T-helper 22 cell (primary cell): Measurements from ENCODE around the gene GPR33.
"Not testable (repeated sequence)": the region's sequence is repeated elsewhere in the genome, so short reads cannot be mapped to it uniquely, and the experiment has no call there.

ENCODE experiments used
- DNase-seq: peaks from one replicate; pipeline ENCODE4 v3.0.0-alpha.2; 2020; ENCODE audit warnings: low read depth

Gene GPR33

DNA sequence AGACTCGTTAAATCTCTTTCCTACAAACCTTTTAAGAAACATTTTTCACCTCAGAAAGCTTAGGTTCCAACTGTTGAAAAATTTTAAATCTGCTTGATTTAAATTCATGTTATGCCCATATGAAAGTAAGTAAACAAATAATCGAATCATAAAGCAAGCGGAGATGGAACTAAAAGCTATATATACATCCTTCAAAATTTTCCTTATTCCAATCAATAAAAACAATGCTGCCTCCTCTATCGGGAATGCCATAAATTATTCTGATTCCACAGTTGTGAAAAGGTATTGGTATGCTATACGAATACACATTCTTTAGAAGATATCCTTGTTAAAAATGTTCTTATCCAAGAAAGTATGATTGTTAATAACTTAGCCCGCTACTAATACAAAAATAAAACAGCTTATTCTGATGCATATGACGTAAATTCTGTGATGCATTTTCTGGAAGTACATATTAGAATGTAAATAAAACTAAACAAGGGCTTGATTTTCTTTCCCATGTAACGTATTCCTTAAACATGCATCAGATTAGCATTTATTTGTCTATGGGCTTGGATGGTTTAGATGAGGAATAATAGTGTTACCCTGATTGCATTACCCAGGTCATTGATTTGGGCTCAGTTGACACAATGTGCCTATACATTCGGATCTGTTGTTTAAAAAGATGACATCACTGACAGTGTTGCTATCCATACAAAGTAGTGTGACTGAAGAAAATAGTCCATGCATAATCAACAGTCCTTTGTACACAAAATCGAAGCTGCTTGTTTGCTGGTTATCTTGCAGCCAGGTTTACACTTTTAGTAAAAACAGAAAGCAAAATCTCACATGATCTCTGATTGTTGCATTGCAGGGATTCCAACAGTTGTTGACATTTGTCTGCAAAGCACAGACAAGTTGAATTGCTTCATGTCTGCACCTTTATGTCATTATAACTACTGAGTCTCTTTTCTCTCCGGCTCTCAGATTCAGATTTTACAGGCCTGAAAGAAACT, 29.9 kb downstream of the GPR33 start:
- DNase-seq = no peak

- peak; percentile 83 for DNase-seq
Measured at GRCh38 chr14:31456841-31457664, 30.8 kb downstream of the GPR33 start, which contains the start of gene DTD2. DTD2 (minus strand) TSS chr14:31457506; CDS start chr14:31457393, 113 bp downstream.

GRCh38 chr14:31449971-31450610, 37.7 kb downstream of the GPR33 start:
- no peak for DNase-seq

- DNase-seq = no peak
Measured at GRCh38 chr14:31449136-31449535, 38.7 kb downstream of the GPR33 start.

DNA sequence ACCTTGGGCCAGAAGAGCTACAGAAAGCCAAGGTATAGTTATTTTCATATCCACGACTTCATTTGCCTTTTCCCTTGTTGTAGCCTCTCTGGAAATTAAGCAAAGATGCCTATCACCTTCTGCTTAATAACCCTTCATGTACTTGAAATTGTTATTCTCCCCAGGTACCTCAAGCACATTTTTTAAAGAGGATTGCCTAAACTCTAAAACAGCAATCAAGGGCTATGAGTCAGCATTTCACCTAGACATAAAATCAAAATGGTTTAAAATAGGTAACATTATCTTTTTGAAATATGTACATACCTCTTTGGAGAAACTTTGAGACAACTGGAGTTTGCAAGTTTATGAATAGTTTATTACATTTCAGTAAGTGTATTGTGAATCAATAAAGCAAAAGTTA, 42.1 kb downstream of the GPR33 start:
- no peak for DNase-seq

DNA sequence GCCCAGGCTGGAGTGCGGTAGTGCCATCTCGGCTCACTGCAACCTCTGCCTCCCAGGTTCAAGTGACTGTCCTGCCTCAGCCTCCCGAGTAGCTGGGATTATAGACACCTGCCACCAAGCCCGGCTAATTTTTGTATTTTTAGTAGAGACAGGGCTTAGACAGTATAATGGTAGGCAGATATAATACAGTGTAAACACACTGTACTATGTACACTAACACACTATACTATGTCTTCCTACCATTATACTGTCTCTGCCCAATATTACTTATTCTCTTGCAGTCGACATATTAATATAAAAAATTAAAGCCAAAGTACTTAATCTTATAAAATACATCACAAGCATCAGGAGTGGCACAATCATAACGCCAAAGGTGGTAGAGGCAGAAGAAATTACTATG, 45.6 kb downstream of the GPR33 start:
- DNase-seq = no peak

- DNase-seq = no peak
Measured at GRCh38 chr14:31441273-31442111, 46.3 kb downstream of the GPR33 start.

DNA sequence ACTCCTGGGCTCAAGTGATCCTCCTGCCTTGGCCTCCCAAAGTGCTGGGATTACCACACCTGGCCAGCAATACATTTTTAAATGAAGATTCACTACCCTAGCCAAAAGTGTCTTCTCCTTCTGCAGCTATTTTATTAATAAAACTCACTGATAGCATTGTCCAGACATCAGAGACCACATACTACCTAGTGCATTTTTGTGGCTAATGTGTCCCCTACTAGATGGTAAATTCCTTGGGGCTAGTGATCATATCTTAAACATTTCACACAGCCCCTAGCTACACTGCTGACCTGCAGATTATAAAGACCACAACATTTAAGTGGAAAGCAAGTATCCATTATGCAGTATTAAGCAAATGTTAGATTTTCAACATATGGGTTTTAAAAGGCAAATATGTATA, 47.6 kb downstream of the GPR33 start:
- DNase-seq = no peak

DNA sequence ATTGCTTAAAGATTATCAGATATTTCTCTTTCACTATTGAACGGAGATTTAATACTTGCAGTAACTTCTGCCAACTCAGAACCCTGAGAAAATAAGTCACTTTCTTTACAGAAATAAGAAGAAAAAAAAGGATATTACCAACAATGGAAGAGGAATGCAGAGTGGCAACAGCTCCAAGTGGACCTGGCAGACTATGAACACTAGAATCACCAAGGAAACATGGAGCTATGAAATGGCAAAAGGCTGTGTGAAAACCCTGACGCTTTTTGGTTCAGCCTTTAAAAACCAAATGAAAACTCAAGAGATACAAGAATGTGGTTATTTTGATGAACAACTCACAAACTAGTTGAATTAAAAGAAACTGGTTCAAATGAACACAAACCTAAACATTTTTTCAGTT, 48.3 kb downstream of the GPR33 start:
- no peak for DNase-seq

DNA sequence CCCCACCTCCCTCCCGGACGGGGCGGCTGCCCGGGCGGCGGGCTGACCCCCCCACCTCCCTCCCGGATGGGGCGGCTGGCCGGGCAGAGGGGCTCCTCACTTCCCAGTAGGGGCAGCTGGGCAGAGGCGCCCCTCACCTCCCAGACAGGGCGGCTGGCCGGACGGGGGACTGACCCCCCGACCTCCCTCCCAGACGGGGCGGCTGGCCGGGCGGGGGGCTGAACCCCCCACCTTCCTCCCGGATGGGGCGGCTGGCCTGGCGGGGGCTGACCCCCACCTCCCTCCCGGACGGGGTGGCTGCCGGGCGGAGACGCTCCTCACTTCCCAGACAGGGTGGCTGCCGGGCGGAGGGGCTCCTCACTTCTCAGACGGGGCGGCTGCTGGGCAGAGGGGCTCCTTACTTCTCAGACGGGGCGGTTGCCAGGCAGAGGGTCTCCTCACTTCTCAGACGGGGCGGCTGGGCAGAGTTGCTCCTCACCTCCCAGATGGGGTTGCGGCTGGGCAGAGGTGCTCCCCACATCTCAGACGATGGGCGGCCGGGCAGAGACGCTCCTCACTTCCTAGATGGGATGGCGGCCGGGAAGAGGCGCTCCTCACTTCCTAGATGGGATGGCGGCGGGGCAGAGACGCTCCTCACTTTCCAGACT, 50.7 kb downstream of the GPR33 start:
- not testable (repeated sequence) for DNase-seq

GRCh38 chr14:31435276-31435675, 52.6 kb downstream of the GPR33 start:
- no peak for DNase-seq
